Suprapubic skin (tissue), 4 donors: ENCODE measurements around the gene CD109. TPM values are rescaled to one million over a fixed set of nuclear protein-coding genes. Genes with fewer than 3 reads are reported as not detected.

Experiments
- DNase-seq, 2 donors: peaks; one replicate each; pipeline ENCODE4 v3.0.0-alpha.2; 2019; ENCODE audit warnings: low spot score in 2 of 2
- H3K27ac ChIP-seq: fragments of 200-600 bp; sonication (generic); one replicate; pipeline ENCODE4 v1.5.1; 2019
- H3K27me3 ChIP-seq: fragments of 200-600 bp; sonication (generic); one replicate; pipeline ENCODE4 v1.5.1; 2019
- H3K36me3 ChIP-seq: fragments of 200-600 bp; sonication (generic); one replicate; pipeline ENCODE4 v1.5.1; 2019
- H3K4me1 ChIP-seq: fragments of 200-600 bp; sonication (generic); one replicate; pipeline ENCODE4 v1.5.1; 2019
- H3K4me3 ChIP-seq: fragments of 200-600 bp; sonication (generic); one replicate; pipeline ENCODE4 v1.5.1; 2019; ENCODE audit warnings: mild to moderate bottlenecking
- H3K9me3 ChIP-seq: fragments of 200-600 bp; sonication (generic); one replicate; pipeline ENCODE4 v1.5.1; 2019
- EP300 ChIP-seq: sonication (generic); formaldehyde crosslinking; IDR thresholded peaks from one replicate; pipeline ENCODE4 v1.6.1; 2017; ENCODE audit warnings: antibody characterized with exemption
- POLR2A ChIP-seq, 2 donors: fragments of 450-650 bp; IDR thresholded peaks; one replicate each; pipeline ENCODE4 v1.6.1; 2017; ENCODE audit warnings: antibody characterized with exemption in 2 of 2, mild to moderate bottlenecking in 2 of 2, moderate library complexity in 2 of 2
- POLR2AphosphoS5 ChIP-seq, 3 donors: sonication (generic); formaldehyde crosslinking; IDR thresholded peaks; one replicate each; pipeline ENCODE4 v1.6.1; 2017; ENCODE audit warnings: antibody characterized with exemption in 3 of 3
- WGBS: methylation state at CpG from one replicate; pipeline ENCODE4 v1.1.5; 2018; 5-methylcytosine and 5-hydroxymethylcytosine counted together
- total RNA-seq, 4 donors: library from RNA; depleted of rRNA; stranded (reverse); fragments of >200 nt; gene quantifications; one replicate each; pipeline ENCODE4 v1.1.0, GENCODE V29; 2016
- TF ChIP-seq, protein P1 (sequence below), 2 donors: fragments of 200-600 bp in 1 of 2; fragments of 450-650 bp in 1 of 2; sonication (generic) in 1 of 2; IDR thresholded peaks; one replicate each; pipeline ENCODE4 v1.5.1; 2016 to 2019; ENCODE audit warnings: antibody characterized with exemption in 2 of 2, mild to moderate bottlenecking in 1 of 2, moderate library complexity in 1 of 2

The CD109 gene
- total RNA-seq, 4 donors from 2014 or later = 27.5 to 48.2 (median 43.1) TPM

DNA sequence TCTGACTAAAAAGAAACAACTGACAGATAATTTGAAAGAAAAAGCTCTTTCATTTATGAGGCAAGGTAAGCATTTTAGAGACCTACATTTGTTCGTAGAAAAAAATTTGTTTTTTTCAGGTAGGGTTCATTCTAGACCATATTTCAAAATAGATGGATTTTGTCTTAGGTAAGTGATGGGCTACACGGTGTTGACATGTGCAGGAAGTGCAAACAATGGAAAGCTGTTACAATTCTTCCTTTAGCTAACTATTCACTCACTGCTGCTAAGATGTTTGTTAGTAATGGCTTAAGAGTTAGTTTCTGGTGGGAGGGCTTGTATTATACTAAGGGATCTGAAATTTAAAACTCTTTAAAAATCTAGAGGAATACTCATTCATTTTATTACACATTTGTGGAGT, 96.7 kb downstream of the CD109 start:
- no peaks in the 10 kb centered on the region for H3K27me3 ChIP-seq
- H3K4me1 ChIP-seq = no peaks in the 10 kb centered on the region
- 88% methylated on average over 2 of the region's 2 CpGs for WGBS
- no peak overlapping the region for H3K27ac ChIP-seq
- peaks cover 35% of the 10 kb centered on the region for H3K36me3 ChIP-seq
- H3K9me3 ChIP-seq = no peaks in the 10 kb centered on the region
- TF ChIP-seq, protein P1, sequence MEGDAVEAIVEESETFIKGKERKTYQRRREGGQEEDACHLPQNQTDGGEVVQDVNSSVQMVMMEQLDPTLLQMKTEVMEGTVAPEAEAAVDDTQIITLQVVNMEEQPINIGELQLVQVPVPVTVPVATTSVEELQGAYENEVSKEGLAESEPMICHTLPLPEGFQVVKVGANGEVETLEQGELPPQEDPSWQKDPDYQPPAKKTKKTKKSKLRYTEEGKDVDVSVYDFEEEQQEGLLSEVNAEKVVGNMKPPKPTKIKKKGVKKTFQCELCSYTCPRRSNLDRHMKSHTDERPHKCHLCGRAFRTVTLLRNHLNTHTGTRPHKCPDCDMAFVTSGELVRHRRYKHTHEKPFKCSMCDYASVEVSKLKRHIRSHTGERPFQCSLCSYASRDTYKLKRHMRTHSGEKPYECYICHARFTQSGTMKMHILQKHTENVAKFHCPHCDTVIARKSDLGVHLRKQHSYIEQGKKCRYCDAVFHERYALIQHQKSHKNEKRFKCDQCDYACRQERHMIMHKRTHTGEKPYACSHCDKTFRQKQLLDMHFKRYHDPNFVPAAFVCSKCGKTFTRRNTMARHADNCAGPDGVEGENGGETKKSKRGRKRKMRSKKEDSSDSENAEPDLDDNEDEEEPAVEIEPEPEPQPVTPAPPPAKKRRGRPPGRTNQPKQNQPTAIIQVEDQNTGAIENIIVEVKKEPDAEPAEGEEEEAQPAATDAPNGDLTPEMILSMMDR (IDR thresholded peaks at IDR 0.05) = no peak
- TF ChIP-seq POLR2AphosphoS5 (IDR thresholded peaks at IDR 0.05) (no peak), EP300 (no peak), POLR2A (IDR thresholded peaks at IDR 0.05) (no peak)
- DNase-seq = no peak
- H3K4me3 ChIP-seq = no peak overlapping the region

DNA sequence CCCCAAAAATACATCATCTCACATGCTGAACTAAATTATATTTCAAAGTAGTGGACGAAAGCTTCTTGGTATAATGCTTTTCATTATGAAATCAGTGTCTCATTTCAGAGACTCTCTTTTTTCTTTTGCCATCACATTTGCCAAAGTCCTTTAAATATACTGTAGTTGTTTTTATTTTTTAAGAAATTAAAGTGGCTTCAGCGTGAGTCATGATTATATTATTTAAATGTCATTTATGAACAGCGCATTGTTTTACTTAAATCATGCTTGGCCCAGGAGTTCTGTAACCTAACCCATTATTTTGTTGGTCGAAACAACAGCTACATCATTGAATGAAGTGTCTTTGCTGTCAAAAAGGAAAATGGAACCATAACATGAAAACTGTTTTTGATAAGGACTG, 100.9 kb downstream of the CD109 start:
- H3K27ac ChIP-seq = no peak overlapping the region
- 79% methylated on average over 4 of the region's 4 CpGs for WGBS
- no peak for TF ChIP-seq POLR2AphosphoS5 (IDR thresholded peaks at IDR 0.05)
- TF ChIP-seq, protein P1 (IDR thresholded peaks at IDR 0.05) = no peak
- TF ChIP-seq POLR2A (IDR thresholded peaks at IDR 0.05) = no peak
- TF ChIP-seq EP300 = no peak

GRCh38 chr6:73797861-73798260, 101.9 kb downstream of the CD109 start:
- no peak overlapping the region for H3K27ac ChIP-seq
- no peaks in the 10 kb centered on the region for H3K9me3 ChIP-seq
- DNase-seq = no peak
- WGBS = 97% methylated on average over 6 of the region's 6 CpGs
- peaks cover 13% of the 10 kb centered on the region for H3K36me3 ChIP-seq
- no peak overlapping the region for H3K4me3 ChIP-seq
- no peaks in the 10 kb centered on the region for H3K4me1 ChIP-seq
- no peaks in the 10 kb centered on the region for H3K27me3 ChIP-seq
- no peak for TF ChIP-seq POLR2AphosphoS5 (IDR thresholded peaks at IDR 0.05)
- no peak for TF ChIP-seq EP300
- TF ChIP-seq, protein P1 (IDR thresholded peaks at IDR 0.05) = no peak
- no peak for TF ChIP-seq POLR2A (IDR thresholded peaks at IDR 0.05)

More for the DNA sequence above, 100.9 kb downstream of the CD109 start:
- Histone ChIP-seq H3K27me3 (no peaks in the 10 kb centered on the region), H3K36me3 (peaks cover 19% of the 10 kb centered on the region), H3K4me3 (no peak overlapping the region), H3K4me1 (no peaks in the 10 kb centered on the region), H3K9me3 (no peaks in the 10 kb centered on the region)
- no peak for DNase-seq

DNA sequence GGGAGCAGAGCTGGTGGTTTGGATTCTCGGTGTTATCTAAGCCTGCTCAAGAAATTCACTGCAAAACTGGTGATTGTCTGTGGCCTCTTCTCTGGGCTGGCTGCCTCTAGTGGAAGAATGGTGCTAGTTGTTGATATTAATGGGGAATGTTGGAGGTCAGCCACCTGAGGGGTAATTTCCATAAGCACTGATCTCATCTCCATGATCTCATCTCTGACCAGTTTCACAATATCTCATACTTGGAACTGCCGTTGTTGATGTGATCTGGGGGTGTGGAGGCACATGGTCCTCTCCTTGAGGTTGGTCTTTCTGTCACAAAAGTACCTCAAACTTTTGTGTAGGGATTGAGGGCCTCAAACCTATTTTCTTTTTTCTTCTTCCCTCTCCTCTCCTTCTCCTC, 102.6 kb downstream of the CD109 start:
- WGBS = 43% methylated on average over 2 of the region's 2 CpGs
- TF ChIP-seq, protein P1 (IDR thresholded peaks at IDR 0.05) = peak; percentile 4 to 24
- TF ChIP-seq POLR2AphosphoS5 (IDR thresholded peaks at IDR 0.05) (no peak), EP300 (no peak), POLR2A (IDR thresholded peaks at IDR 0.05) (no peak)
- peak in 1 of 2 donors; percentile 70 for DNase-seq
- no peaks in the 10 kb centered on the region for H3K9me3 ChIP-seq
- peak overlapping the region; percentile 1 for H3K27ac ChIP-seq
- no peak overlapping the region for H3K4me3 ChIP-seq
- peaks cover 4% of the 10 kb centered on the region for H3K4me1 ChIP-seq
- peaks cover 7% of the 10 kb centered on the region for H3K36me3 ChIP-seq
- no peaks in the 10 kb centered on the region for H3K27me3 ChIP-seq

DNA sequence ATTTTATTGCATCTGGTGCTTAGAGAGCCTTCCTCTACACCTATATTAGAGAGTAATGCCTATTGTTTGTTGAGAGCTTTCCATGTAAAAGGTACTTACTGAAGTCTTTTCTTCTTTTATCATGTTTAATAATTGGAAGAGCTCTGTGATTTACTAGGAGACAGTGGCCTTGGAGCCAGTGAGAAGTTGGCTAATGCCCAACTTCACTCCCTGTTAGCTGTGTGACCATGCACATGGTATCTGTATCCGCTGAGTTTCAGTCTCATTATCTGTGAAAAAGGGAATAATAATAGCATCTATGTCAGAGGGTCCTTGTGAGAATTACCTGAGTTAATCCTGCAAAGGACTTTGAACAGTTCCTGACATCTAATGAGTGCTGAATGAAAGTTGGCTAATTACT, 105.0 kb downstream of the CD109 start:
- Histone ChIP-seq H3K27me3 (no peaks in the 10 kb centered on the region), H3K36me3 (peaks cover 12% of the 10 kb centered on the region), H3K27ac (no peak overlapping the region), H3K4me1 (peaks cover 4% of the 10 kb centered on the region), H3K9me3 (no peaks in the 10 kb centered on the region), H3K4me3 (no peak overlapping the region)
- TF ChIP-seq EP300 (no peak), POLR2AphosphoS5 (IDR thresholded peaks at IDR 0.05) (no peak), POLR2A (IDR thresholded peaks at IDR 0.05) (no peak)
- TF ChIP-seq, protein P1 (IDR thresholded peaks at IDR 0.05) = no peak
- no peak for DNase-seq
- 81% methylated on average over 1 of the region's 1 CpG for WGBS
